Right lung (tissue), 5 donors: ENCODE measurements around the gene MED25. TPM values are rescaled to one million over a fixed set of nuclear protein-coding genes. Genes with fewer than 3 reads are reported as not detected.

Experiments
- DNase-seq, 2 donors: peaks; one replicate each; pipeline ENCODE4 v3.0.0-alpha.2; 2013
- polyA plus RNA-seq, 5 donors: library from polyadenylated mRNA; unstranded; fragments of 120-200 nt; gene quantifications; one replicate each; pipeline versions ENCODE4 v1.2.1 to v1.2.3, GENCODE V29; 2013; ENCODE audit warnings: inconsistent platforms in 1 of 5, low replicate concordance in 1 of 5; ENCODE audit not compliant: insufficient read length in 5 of 5, insufficient read depth in 1 of 5

The MED25 gene
- polyA plus RNA-seq, 5 donors = 45.4 to 63.8 (median 54.8) TPM

- DNase-seq = no peak
These were observed 66.7 kb downstream of the MED25 start for GRCh38 chr19:49884760-49885159.

Other genes with a start within 250 kb of the MED25 start
- 10 to 100 TPM; 51.0 to 80.7 (median 59.0) TPM for gene NOSIP, start 237.7 kb upstream of the MED25 start, polyA plus RNA-seq
- gene PRRG2, start 237.0 kb upstream of the MED25 start, polyA plus RNA-seq = 1 to 10 TPM; 3.3 to 6.1 (median 4.4) TPM
- 10 to 100 TPM; 15.9 to 35.4 (median 23.7) TPM for gene PRR12, start 227.1 kb upstream of the MED25 start, polyA plus RNA-seq
- gene RRAS, start 178.1 kb upstream of the MED25 start, polyA plus RNA-seq = 10 to 100 TPM; 20.3 to 39.5 (median 24.7) TPM
- gene SCAF1, start 176.1 kb upstream of the MED25 start, polyA plus RNA-seq = 10 to 100 TPM; 18.4 to 45.0 (median 31.3) TPM
- 10 to 100 TPM; 48.9 to 87.5 (median 73.7) TPM for gene IRF3, start 152.4 kb upstream of the MED25 start, polyA plus RNA-seq
- gene BCL2L12, start 152.4 kb upstream of the MED25 start, polyA plus RNA-seq = 10 to 100 TPM; 20.2 to 34.8 (median 24.7) TPM
- gene PRMT1, start 141.0 kb upstream of the MED25 start, polyA plus RNA-seq = 100 to 1,000 TPM; 189 to 299 (median 236) TPM
- 1 to 10 TPM in 4 of 5 donors, under 1 TPM in 1; 0.76 to 2.8 (median 1.3) TPM for gene ADM5, start 128.7 kb upstream of the MED25 start, polyA plus RNA-seq
- 10 to 100 TPM; 24.3 to 34.0 (median 27.8) TPM for gene CPT1C, start 127.2 kb upstream of the MED25 start, polyA plus RNA-seq
- gene TSKS, start 55.0 kb upstream of the MED25 start, polyA plus RNA-seq = under 1 TPM; 0.16 to 0.36 (median 0.28) TPM
- 10 to 100 TPM; 47.8 to 87.2 (median 57.3) TPM for gene AP2A1, start 51.3 kb upstream of the MED25 start, polyA plus RNA-seq
- 10 to 100 TPM; 21.6 to 28.9 (median 27.2) TPM for gene FUZ, start 5.0 kb upstream of the MED25 start, polyA plus RNA-seq
- gene PTOV1, start 32.9 kb downstream of the MED25 start, polyA plus RNA-seq = 100 to 1,000 TPM; 207 to 317 (median 259) TPM
- 10 to 100 TPM; 54.1 to 76.4 (median 59.0) TPM for gene PNKP, start 49.3 kb downstream of the MED25 start, polyA plus RNA-seq
- 10 to 100 TPM; 26.9 to 49.1 (median 29.9) TPM for gene AKT1S1, start 59.1 kb downstream of the MED25 start, polyA plus RNA-seq
- 10 to 100 TPM; 32.2 to 49.5 (median 48.3) TPM for gene TBC1D17, start 59.4 kb downstream of the MED25 start, polyA plus RNA-seq
- gene IL4I1, start 78.6 kb downstream of the MED25 start, polyA plus RNA-seq = 1 to 10 TPM; 1.0 to 2.1 (median 1.5) TPM
- 10 to 100 TPM; 20.8 to 38.5 (median 22.9) TPM for gene ATF5, start 110.9 kb downstream of the MED25 start, polyA plus RNA-seq
- gene NUP62, start 111.2 kb downstream of the MED25 start, polyA plus RNA-seq = 10 to 100 TPM; 52.9 to 69.1 (median 62.4) TPM
- gene SIGLEC11, start 142.9 kb downstream of the MED25 start, polyA plus RNA-seq = under 1 TPM; 0.23 to 0.97 (median 0.52) TPM
- gene VRK3, start 207.1 kb downstream of the MED25 start, polyA plus RNA-seq = 10 to 100 TPM; 36.4 to 45.5 (median 42.5) TPM
- gene ZNF473, start 207.7 kb downstream of the MED25 start, polyA plus RNA-seq = 10 to 100 TPM; 13.2 to 15.7 (median 14.3) TPM